HL-60/S4 (cell line): ENCODE measurements around the gene PPP1R3E.
"Not testable (repeated sequence)": the region's sequence is repeated elsewhere in the genome, so short reads cannot be mapped to it uniquely, and the experiment has no call there.

Experiments used
- in situ Hi-C: fragments of 300-500 bp; cut with MboI; formaldehyde crosslinking; loops from 2 replicates; pipeline ENCODE4 v1.14.3; 2022; ENCODE audit warnings: low sequenced_read_pairs

The PPP1R3E gene

DNA sequence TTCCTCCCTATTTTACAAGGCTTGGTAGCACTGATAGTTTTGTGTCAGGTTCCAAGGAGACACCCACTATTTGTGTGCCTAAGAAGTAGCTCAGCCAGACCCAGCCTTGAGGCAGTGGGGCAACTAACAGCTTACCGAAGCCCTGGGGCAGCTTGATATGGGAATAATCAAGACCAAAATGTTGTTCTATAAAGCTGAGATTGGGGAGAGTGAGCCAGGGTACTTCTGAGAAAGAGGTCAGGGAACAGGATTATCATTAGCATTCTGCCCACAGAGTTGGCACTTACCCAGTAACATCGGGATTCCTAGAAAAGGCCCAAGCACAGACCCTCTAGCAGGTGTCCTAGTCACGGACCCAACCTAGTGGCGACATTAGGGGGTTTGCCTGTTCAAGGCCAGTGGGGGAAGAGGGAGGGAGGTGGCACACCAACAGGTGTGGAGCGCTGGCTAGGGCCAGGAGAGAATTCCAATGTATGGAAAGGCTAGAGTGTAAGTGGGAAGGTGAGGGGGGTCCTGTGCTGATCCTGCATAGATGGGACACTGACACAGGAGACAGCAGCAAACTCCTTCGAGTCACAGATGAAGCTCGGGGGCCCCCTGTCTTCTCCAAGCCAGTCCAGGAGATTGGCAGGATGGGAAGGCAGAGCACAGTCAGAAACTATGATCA, 4.9 kb downstream of the PPP1R3E start:
- in situ Hi-C loops: no loop called here

DNA sequence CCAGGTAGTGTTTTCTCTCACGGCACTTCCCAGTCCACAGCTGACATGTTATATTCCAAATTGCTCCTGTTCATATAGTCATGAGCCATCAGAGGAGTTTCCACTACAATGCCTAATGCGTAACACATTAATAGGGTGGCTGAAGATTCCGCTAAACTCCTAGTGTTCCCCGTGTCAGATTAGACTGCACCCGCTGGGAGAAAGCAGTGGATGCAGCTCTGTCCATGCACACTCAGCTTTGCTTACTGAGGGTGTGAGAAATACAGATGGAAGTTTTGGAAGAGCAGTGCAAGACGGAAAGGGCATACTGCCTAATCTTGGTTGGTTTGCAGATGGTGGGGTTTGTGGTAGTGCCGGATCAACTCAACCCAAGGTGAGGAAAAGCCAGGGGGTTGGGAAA, 5.6 kb downstream of the PPP1R3E start:
- in situ Hi-C loops: no loop called here

DNA sequence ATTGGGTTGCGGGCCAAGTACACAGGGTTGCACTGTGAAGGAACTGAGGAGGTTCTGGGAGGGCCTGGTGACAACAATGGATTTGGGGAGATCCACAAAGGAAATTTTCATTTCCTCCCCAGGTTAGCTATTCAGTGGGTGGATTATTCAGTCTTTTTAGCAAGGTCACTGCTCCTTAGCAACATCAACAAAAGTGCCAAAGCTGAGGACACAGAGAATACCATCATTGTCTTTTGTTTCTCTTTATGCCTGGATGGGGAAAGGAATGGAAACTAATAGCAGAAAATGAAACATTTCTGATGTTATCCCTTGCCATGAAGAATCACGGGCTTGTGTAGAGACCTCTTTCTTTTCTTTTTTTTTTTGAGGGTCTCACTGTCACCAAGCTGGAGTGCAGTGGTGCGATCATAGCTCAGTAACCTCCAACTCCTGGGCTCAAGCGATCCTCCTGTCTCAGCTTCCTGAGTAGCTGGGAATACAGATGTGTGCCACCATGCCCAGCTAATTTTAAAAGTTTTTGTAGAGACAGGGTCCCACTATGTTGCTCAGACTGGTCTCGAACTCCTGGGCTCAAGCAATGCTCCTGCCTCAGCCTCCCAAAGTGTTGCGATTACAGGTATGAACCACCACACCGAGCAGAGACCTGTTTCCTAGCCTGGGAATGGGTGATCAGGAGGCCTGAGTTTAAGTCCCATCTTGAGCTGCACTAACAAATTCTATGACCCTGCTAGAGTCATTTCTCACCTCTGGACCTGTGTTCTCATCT, 6.5 kb downstream of the PPP1R3E start:
- in situ Hi-C loops: no loop called here

DNA sequence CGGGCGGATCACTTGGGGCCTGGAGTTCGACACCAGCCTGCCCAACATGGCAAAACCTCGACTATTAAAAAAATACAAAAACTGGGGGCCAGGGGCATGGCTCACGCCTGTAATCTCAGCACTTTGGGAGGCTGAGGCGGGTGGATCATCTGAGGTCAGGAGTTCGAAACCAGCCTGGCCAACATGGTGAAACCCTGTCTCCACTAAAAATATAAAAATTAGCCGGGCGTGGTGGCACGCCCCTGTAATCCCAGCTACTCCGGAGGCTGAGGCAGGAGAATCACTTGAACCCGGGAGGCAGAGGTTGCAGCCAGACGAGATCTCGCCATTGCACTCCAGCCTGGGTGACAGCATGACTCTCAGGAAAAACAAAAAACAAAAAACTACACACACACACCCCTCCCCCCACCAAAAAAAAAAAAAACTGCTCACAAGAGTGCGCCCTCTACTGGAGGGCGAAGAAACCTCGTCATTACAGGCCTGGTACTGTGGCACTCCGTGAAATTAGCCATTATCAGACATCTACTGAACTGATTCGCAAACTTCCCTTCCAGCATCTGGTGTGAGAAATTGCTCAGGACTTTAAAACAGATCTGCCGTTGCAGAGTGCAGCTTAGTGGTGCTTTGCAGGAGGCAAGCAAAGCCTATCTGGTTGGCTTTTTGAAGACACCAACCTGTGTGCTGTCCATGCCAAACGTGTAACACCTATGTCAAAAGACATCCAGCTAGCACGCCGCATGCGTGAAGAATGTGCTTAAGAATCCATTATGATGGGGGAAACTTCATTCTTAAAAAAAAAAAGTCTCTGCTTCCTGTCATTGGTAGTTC, 7.7 kb downstream of the PPP1R3E start:
- in situ Hi-C loops: no loop called here

DNA sequence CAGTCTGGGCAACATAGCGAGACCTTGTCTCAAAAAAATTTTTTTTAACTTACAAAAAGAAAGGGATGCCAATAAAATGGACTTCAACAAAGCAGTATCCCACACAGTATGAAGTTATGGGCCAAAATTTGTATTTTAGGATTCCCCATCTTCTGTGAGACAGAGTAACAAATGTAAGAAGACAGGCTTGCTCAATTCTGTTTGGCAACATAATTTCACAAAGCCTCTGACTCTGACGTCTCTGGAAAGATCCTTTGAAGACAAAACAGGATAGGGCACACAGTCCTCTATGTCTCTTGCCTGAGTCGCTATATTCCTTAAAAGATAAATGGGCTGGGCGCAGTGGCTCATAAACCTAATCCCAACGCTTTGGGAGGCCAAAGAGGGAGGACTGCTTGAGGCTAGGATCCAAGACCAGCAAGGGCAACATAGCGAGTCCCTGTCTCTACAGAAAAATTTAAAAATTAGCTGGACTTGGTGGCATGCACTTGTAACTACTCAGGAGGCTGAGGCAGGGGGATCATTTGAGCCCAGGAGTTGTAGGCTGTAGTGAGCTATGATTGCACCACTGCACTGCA, 15.7 kb downstream of the PPP1R3E start:
- in situ Hi-C loops: no loop called here

DNA sequence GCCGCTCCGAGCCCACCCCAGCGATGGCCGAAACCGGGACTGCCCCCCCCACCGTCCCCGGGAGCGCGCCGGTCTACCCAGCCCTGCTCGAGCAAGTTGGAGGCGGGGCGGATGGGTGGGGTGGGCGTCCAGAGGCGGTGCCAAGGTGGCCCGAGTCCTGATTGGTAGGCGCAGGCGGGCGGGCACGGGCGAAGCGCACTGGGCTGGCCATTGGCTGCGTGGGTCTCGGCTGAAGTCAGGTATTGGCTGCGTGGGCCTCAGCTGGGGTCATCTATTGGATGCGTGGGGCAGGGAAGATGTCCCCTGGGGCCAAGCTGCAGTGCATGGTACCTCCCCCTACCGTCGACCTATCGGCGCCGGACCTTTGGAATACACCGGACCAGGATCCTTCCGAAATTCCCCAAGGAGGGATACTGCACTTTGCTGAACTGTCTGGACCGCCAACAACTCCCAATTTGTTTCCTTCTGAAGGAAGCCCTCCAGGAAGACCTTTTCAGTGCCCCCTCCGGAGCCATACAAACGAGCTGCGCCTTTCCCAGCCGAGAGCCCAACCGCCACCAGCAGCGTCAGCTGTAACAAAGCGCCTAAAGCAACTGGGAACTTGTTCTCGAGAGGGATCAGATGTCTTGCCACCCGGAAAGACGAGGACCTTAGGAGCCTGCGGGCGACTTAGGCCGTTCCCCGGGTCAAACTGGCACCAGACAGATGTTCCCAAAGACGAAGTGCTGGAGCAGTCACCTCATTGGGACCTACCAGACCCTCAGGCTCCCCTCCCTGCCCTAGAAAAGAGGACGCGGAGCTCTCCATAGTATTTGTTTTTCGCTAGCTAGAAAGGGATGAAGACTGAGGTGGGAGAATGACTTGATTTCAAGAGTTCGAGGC, 16.4 kb downstream of the PPP1R3E start, which contains the start of gene HOMEZ:
Gene HOMEZ (minus strand): TSS at position 113 of the 882 bp plus-strand sequence. CDS start 180 bp downstream, outside the sequence.
- in situ Hi-C loops: no loop called here

DNA sequence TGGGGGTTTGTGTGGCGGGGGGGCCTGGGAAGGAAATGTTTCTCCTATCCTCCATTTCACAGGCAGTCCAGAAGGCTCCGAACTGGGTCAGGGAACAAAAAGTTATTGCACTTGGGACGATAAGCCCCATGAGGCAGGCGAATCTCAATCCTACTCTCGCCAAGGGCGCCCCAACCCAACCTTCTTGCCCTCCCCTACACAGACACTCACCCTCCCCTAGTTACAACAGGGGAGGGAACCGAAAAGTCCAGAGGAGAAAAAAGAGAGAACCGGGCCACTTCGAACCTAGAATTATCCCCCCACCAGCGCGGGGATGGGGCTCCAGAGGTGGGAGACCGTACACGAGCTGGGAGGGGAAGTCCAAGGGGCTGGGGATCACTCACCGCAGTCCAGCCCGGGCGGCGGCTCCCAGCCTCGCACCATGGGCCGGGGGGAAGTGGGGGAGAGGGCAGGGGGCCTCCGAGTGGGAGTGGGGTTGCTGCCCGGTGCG, 17.1 kb downstream of the PPP1R3E start:
- in situ Hi-C loops: no loop called here

DNA sequence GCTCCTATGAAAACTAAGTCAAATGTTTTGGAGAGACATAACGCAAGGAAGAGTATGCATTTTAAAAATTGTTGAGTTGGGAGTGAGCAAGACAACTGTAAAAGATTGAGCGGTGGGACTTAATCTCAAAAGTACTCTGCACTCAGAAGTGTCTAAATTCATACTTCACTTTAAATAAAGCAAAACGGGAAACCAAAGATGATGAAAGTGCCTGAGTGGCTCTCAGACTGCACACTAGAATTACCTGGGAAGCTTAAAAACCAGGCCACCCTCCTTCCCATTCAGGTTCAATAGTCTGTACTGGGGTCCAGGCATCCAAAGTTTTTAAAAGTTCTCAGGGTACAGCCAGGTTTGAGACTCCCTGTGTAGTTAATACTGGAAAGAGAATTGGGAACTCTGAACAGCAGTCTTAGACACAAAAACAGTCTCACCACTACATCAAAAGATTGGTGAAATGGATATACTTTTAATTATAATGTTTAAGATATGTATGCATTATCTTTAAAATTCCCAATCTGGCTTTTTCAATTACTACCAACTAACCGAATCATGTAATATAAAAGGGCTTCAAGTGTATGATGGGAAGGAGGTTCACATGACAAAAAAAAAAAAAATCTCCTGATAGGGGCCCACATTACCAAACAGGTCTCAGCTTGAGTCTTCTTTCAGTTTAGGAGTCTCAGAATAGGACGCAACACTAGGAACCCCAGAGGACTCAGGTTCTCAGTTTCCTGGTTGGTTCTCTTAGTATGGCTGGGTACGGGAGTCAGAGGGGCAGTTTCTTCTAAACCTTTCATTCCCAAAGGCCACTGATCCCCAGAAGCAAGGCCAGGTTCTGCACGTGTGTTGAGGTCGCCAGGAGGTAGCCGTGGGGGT, 17.8 kb downstream of the PPP1R3E start:
- in situ Hi-C loops: no loop called here

DNA sequence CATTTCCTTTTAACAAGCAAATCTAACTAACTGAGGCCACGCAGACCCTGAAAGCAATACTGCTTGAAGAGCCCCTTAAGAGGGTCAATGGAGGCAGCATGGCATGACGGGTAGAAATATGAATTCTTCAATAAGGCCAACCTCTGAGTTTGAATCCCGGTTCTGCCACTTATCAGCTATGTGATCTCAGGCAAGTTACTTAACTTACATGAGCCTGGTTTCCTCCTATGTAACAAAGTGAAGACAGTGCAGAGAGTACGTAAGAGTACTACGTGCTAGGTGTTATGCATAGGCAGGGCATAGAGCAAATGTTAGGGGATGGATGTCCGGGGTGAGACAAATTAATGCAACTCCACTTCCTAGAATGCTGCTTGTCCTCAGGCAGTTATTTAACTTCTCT, 21.4 kb downstream of the PPP1R3E start:
- in situ Hi-C loops: no loop called here

DNA sequence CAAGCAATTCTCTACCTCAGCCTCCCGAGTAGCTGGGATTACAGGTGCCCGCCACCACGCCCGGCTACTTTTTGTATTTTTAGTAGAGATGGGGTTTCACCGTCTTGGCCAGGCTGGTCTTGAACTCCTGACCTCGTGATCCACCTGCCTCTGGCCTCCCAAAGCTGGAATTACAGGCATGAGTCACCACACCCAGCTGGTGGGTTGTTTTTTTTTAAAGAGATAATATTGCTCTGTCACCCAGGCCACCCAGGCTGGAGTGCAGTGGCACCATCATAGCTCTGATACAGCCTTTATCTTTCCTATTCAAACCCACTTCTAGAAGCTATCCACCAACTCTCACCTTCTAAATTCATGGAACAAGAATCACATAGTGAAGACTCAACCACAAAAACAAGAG, 24.7 kb downstream of the PPP1R3E start:
- in situ Hi-C loops: not testable (repeated sequence)

DNA sequence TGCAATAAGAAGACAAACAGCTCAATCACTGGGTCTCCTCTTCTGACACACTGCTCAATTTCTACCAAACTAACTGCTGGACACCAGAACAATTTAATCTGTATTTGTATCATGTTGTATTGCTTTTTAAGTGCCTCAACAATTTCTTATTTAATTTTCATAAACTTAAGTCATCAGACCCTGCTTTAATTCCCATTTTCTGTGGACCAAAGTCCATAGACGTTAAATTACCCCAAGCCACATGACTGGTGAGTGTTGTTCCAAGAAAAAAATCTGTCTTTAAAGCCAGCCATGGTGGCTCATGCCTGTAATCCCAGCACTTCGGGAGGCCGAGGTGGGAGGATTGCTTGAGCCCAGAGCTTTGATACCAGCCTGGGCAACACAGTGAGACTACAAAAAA, 25.5 kb downstream of the PPP1R3E start:
- in situ Hi-C loops: no loop called here

DNA sequence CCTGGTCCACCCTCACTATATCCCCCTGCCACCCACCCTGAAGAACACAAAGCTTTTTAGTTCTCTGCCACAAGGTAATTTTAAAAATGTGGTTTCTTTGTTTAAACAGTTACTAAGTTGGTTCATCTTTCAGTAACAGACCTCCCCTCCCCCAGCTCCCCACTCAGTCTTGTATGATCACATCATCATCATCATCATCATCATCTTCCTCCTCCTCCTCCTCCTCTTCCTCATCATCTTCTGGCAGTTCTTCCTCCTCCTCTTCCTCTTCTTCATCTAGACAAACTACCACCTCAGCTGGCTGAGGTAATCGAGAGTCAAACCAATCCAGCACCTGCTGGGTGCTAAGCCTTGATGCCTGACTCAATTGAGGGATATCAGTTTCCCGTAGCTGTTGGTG, 27.2 kb downstream of the PPP1R3E start:
- in situ Hi-C loops: no loop called here

DNA sequence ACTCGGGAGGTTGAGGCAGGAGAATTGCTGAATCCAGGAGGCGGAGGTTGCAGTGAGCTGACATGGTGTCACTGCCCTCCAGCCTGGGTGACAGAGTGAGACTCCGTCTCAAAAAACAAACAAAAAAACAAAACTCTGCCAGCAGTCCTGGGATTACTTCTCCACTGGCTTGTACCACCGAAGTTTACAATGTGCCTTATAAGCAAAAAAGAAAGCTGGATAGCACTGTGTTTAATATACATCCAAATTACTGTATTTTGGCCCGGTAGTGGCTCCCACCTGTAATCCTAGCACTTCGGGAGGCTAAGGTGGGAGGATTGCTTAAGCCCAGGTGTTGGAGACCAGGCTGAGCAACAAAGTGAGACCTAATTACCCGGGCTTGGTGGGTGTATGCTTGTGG, 33.5 kb downstream of the PPP1R3E start:
- in situ Hi-C loops: no loop called here

DNA sequence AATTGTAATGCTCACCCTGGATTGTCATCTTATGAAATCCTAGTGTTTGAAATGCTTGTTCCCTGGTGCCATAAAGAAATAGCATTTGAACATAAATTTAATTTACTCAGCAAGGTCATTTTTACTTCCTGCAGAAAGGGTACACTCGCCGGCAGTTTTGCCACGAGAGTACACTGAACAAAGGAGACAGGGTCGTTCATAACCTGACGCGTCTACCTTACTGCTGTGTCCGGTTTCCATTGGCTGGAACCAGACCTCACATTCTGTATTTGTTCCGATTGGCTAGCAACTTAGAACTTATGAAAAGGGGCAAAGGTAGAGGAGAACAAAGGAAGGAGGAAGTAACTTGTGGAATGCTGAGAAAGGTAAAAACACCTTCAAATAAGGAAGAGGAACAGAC, 41.8 kb downstream of the PPP1R3E start:
- in situ Hi-C loops: not testable (repeated sequence)

DNA sequence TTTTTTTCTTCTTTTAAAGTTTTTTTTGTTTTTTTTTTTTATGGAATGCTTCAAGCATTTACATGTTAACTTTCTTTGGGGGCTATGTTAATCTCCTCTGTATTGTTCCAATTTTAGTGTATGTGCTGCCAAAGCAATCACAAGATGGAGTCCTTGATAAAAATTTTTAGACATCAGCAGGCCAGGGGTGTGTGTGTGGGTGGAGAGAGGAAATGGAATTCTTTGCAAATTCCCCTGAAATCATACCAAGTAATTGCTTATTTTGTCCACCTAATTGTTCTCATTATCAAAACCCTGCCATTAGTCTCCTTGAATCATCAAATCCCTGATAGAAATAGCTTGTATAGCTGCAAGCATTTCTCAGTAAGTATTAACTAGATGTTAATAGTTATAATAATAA, 43.2 kb downstream of the PPP1R3E start:
- in situ Hi-C loops: no loop called here

DNA sequence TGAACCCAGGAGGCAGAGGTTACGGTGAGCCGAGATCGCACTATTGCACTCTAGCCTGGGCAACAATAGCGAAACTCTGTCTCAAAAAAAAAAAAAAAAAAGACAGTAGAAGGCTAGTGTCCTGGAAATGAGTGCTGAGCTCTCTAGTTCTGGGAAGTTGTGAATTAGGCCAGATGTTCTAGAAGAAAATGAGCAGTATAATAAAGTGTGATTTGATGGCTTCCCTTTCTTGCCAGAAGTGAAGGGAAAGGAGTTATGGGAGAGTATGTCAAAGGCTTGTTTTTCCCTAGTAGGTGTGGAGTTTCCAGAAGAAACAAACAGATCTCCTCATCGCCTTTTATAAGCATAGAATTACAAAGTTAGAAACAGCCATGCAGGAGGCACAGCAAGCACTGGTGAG, 44.4 kb downstream of the PPP1R3E start:
- in situ Hi-C loops: no loop called here

DNA sequence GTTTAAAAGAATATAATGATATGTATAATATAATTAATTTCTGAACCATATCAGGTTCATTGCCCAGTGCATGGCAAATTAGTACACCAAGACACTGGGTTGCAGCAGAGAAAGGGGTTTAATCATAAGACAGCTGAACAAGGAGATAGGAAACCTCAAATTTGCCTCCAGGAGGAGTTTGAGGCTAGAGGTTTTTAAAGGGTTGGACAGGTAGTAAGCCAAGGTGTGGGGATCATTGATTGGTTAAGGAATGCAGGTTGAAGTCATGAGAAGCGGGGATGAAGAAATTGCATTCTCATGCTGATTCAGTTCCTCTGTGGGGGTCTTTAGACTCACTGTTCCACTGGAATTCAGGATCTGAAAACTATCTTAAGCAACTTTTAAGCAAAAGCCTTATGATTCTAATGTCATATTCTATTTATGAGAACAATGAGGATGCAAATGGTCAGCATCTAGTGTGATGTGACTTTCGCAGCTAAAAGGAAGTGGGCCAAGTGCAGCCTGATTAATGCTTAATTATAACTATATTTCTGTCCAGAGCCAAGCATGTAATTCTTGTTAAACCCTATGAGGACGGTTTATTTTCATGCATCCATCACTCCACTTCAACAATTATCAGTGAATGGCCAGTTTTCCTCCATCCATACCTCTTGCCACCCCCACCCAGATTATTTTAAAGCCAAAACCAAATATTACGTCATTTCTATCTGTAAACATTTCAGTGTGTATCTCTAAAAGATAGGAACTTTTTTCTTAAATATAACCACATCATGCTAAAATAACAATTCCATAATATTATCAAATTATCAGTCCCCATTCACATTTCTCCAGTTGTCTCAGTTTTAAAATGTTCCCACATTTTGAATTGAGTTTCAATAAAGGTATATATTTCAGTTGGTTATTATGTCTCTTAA, 50.0 kb downstream of the PPP1R3E start:
- in situ Hi-C loops: no loop called here

DNA sequence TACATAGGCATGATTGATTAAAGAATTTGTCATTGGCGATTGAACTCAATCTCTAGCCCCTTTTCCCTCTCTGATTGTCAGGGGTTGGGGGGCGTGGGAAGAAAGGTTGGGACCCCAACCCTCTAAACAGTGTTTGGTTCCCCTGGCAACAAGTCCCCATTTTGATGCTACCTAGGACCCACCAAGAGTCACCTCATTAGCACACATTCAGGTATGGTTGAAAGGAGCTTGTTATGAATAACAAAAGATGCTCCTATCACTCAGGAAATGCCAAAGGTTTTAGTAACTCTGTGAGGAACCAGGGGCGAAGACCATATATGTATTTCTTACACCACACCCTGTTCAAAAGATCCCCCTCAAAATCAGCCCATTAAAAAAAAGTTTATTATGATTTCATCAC, 50.7 kb downstream of the PPP1R3E start:
- in situ Hi-C loops: no loop called here
